ENCODE measurements around the gene UMOD.

The UMOD gene

GRCh38 chr16:20298452-20298851 is 54.1 kb downstream of the UMOD start:
- FAIRE-seq, result no peak

- FAIRE-seq, result no peak
Measured at GRCh38 chr16:20291208-20292206, 61.0 kb downstream of the UMOD start.

GRCh38 chr16:20289571-20289970 is 62.9 kb downstream of the UMOD start:
- no peak for FAIRE-seq

- no peak for FAIRE-seq
Measured at GRCh38 chr16:20285993-20286499, 66.5 kb downstream of the UMOD start.

Measured in G401.6 (cell line).